ENCODE data around the gene VSIG8. TPM values are rescaled to one million over a fixed set of nuclear protein-coding genes. Genes with fewer than 3 reads are reported as not detected.

The VSIG8 gene, protein sequence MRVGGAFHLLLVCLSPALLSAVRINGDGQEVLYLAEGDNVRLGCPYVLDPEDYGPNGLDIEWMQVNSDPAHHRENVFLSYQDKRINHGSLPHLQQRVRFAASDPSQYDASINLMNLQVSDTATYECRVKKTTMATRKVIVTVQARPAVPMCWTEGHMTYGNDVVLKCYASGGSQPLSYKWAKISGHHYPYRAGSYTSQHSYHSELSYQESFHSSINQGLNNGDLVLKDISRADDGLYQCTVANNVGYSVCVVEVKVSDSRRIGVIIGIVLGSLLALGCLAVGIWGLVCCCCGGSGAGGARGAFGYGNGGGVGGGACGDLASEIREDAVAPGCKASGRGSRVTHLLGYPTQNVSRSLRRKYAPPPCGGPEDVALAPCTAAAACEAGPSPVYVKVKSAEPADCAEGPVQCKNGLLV
- total RNA-seq, result not detected in 2 replicates

GRCh38 chr1:159862557-159862956 lies at the start of gene VSIG8:
Gene VSIG8, minus strand, starts transcription at chr1:159862657. Its CDS starts 136 bp downstream, at chr1:159862521.

GRCh38 chr1:159900086-159900680 lies 37.7 kb upstream of the VSIG8 start, which contains the start of gene CFAP45:
Gene CFAP45, minus strand, starts transcription at chr1:159900165. Its CDS starts 67 bp downstream, at chr1:159900098.

DNA sequence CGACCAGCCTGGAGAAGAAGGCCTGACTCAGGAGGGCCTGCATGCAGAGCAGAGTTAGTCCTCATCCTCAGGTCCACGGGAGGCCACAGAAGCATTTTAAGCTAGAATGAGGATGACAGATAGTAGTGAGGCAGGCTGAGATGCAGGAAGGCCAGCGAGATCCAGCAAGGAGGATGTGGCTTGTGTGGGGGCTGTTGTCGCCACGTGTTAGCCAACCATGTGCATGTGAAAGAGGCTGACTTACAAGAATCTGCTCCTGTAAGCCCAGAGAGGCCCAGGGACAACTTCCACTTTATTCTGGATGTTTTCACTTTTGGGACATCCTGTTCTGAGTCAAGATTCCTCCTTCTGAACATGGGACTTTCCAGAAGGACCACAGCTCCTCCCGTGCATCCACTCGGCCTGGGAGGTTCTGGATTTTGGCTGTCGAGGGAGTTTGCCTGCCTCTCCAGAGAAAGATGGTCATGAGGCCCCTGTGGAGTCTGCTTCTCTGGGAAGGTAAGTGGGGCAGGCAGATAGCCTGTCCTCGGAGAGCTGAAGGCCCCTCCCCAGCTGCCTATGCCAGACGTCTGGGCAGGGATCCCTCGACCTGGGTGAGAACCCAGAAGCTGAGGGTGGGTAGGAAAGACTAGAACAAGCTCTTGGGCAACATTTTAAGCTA lies 35.9 kb downstream of the VSIG8 start, which contains the start of gene SLAMF8:
SLAMF8 (plus strand) TSS at position 433 of the 661 bp plus-strand sequence; CDS start at position 459, 26 bp downstream.

Other genes starting within 250 kb of the VSIG8 start
- not detected in 2 replicates for gene CRP, start 148.1 kb downstream of the VSIG8 start, total RNA-seq
- 57.1 and 72.2 TPM in 2 replicates for gene DUSP23, start 81.7 kb downstream of the VSIG8 start, total RNA-seq
- gene FCRL6, start 60.3 kb downstream of the VSIG8 start, total RNA-seq, result not detected in 2 replicates
- not detected in 2 replicates for gene SLAMF8, start 35.8 kb downstream of the VSIG8 start, total RNA-seq
- gene CFAP45, start 37.5 kb upstream of the VSIG8 start, total RNA-seq, result 0.89 and 1.9 TPM in 2 replicates
- 869 and 920 TPM in 2 replicates for gene TAGLN2, start 62.9 kb upstream of the VSIG8 start, total RNA-seq
- gene IGSF9, start 83.0 kb upstream of the VSIG8 start, total RNA-seq, result not detected in 2 replicates
- not detected in 2 replicates for gene SLAMF9, start 91.6 kb upstream of the VSIG8 start, total RNA-seq
- gene PIGM, start 169.3 kb upstream of the VSIG8 start, total RNA-seq, result 2.0 and 3.1 TPM in 2 replicates
- gene KCNJ10, start 207.5 kb upstream of the VSIG8 start, total RNA-seq, result not detected in 2 replicates
- gene KCNJ9, start 218.9 kb upstream of the VSIG8 start, total RNA-seq, result not detected in 2 replicates
- gene IGSF8, start 236.0 kb upstream of the VSIG8 start, total RNA-seq, result 7.1 and 7.4 TPM in 2 replicates

Measured in mammary microvascular endothelial cell (primary cell).